Tibial nerve (tissue), 4 donors: Measurements from ENCODE around the gene CCDC107.

Experiments
- EP300 ChIP-seq, 2 donors: sonication (generic); formaldehyde crosslinking; IDR thresholded peaks; one replicate each; pipeline ENCODE4 v1.6.1; 2017; ENCODE audit warnings: antibody characterized with exemption in 2 of 2, mild to moderate bottlenecking in 1 of 2
- POLR2A ChIP-seq, 2 donors: fragments of 450-650 bp; IDR thresholded peaks; one replicate each; pipeline ENCODE4 v1.6.1; 2017; ENCODE audit warnings: antibody characterized with exemption in 2 of 2, mild to moderate bottlenecking in 2 of 2, moderate library complexity in 2 of 2
- TF ChIP-seq, protein P1 (sequence below), 5 experiments: fragments of 200-600 bp in 3 of 5; fragments of 450-650 bp in 2 of 5; sonication (generic) in 3 of 5; IDR thresholded peaks; one replicate each; pipeline ENCODE4 v1.5.1; 2016 to 2019; ENCODE audit warnings: antibody characterized with exemption in 5 of 5, mild to moderate bottlenecking in 3 of 5, moderate library complexity in 2 of 5

DNA sequence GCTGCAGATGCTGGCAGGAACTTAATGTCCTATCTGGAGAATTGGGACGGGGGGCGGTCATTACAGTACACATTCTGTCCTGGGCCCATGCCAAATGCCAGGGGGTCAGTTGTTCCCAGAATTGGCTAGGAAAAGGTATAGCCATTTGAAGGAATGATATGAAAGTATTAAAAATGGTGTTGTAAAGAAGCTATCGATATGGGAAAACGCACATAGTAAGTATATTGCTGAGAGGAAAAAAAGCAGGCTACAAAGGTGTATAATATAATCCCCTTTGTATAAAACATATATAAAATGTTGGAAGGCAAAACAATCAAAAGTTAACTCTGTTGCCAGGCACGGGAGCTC lies 7.4 kb downstream of the CCDC107 start:
- TF ChIP-seq, protein P1, sequence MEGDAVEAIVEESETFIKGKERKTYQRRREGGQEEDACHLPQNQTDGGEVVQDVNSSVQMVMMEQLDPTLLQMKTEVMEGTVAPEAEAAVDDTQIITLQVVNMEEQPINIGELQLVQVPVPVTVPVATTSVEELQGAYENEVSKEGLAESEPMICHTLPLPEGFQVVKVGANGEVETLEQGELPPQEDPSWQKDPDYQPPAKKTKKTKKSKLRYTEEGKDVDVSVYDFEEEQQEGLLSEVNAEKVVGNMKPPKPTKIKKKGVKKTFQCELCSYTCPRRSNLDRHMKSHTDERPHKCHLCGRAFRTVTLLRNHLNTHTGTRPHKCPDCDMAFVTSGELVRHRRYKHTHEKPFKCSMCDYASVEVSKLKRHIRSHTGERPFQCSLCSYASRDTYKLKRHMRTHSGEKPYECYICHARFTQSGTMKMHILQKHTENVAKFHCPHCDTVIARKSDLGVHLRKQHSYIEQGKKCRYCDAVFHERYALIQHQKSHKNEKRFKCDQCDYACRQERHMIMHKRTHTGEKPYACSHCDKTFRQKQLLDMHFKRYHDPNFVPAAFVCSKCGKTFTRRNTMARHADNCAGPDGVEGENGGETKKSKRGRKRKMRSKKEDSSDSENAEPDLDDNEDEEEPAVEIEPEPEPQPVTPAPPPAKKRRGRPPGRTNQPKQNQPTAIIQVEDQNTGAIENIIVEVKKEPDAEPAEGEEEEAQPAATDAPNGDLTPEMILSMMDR (IDR thresholded peaks at IDR 0.05) = no peak
- no peak for TF ChIP-seq POLR2A (IDR thresholded peaks at IDR 0.05)
- TF ChIP-seq EP300 (IDR thresholded peaks at IDR 0.05) = no peak
